Fibroblast of the aortic adventitia (primary cell): Measurements from ENCODE around the gene PTGFRN. TPM values are rescaled to one million over a fixed set of nuclear protein-coding genes. Genes with fewer than 3 reads are reported as not detected.
"Not testable (repeated sequence)": the region's sequence is repeated elsewhere in the genome, so short reads cannot be mapped to it uniquely, and the experiment has no call there.

Experiments used
- DNase-seq: peaks from one replicate; pipeline ENCODE4 v3.0.0-alpha.2; 2010; ENCODE audit warnings: low read depth
- H3K4me3 ChIP-seq: 2 replicates; pipeline ENCODE4 v1.5.1; 2011; ENCODE audit warnings: low read depth, mild to moderate bottlenecking, control low read depth, low read length, moderate library complexity
- CTCF ChIP-seq: IDR thresholded peaks from 2 replicates; pipeline ENCODE4 v1.5.1; 2011; ENCODE audit warnings: mild to moderate bottlenecking, low read length, control low read depth, inconsistent platforms; ENCODE audit not compliant: insufficient read depth
- total RNA-seq: library from RNA; depleted of rRNA; stranded (reverse); fragments of >200 nt; gene quantifications from 2 replicates; pipeline ENCODE4 v1.2.3, GENCODE V29; 2012; ENCODE audit warnings: low replicate concordance

PTGFRN gene
- total RNA-seq, 1 donor = 39.8 TPM

DNA sequence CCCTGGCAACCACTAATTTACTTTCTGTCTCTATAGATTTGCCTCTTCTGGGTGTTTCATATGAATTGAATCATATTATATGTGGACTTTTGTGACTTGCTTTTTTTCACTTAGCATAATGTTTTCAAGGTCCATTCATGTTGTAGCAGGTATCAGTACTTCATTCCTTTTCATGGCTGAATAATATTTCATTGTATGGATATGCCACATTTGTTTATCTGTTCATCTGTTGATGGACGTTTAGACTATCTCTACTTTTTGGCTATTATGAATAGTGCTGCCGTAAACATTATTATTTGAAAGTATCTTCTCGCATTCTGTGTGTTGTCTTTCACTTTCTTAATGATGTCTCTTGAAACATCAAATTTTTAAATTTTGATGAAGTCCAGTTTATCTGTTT is 59.0 kb downstream of the PTGFRN start:
- no peak for TF ChIP-seq CTCF
- H3K4me3 ChIP-seq = no peak overlapping the region
- DNase-seq = no peak

DNA sequence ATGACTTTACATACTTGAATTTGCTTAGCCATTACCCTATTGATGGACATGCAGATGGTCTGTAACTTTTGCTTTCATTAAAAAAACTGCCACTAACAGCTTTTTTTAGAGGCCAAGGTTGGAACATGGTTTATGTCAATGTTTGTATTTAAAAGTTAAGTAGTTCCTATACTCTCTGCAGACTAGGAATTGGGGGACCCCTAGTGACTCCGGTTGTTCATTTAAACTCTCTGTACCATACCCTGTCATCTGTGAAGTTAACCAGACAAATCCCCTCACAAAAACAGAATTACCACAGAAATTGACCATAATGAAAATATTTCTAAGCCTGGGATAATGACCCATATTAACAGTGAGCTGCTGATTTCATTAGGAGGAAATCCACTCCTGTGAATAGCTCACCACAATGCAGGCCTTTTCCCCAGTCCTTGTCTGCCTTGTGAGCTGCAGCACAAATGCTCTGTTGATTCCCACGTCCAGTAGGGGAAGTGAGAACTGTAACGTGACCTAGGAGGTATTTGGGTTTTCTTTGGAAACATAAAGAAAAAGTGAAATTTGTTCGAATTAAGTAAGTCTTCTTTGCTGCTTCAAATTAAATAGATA is 61.6 kb downstream of the PTGFRN start:
- TF ChIP-seq CTCF = no peak
- no peak overlapping the region for H3K4me3 ChIP-seq
- DNase-seq = no peak

DNA sequence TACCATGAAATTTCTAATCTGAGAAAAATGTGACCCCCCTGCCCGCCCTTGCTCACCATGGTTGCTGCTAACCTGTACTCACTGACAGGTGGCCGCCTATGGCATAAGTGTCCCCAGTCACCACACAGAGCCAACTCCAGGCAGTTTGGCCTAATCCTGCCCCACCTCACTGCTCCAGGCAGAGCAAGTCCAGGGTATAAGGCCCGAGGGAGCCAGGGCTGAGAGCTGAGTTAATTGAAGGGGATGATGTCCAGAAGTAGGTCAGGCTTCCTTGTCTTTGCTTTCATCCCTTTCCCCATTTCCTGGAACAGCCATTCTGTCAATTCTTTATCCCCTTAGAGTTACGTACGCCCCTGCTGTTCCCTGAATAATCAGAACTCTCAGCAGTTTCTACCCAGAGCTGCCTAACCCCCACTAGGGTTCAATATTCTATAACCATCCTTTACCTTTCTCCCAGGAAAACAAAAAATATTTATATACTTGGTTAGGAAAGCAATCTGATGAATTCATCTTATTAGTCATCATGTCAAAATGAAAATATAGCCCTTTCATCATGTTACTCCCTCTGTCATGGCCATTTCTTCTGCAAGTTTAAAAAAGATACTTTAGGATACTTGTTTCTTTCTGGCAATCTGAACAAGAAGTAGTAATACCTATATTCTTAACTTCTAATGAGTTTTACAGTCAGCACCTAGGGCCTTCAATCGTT is 62.4 kb downstream of the PTGFRN start:
- no peak overlapping the region for H3K4me3 ChIP-seq
- TF ChIP-seq CTCF = no peak
- peak; percentile 37 for DNase-seq

DNA sequence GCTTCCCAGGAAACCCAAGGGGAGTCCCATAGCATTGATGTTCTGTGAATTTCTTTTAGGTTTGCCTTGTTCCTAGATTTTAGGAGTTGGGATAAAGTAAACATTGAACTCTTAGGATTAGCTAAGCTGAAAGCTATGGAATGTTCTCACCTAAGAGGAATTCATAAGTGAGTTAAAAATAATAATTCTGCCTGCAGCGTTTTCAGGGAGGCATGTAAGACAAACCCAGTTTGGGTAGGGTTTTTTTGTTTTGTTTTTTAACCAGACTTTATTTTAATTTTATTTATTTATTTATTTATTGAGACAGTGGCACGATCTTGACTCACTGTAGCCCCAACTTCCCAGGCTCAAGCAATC is 62.9 kb downstream of the PTGFRN start:
- TF ChIP-seq CTCF = no peak
- no peak overlapping the region for H3K4me3 ChIP-seq
- DNase-seq = no peak

DNA sequence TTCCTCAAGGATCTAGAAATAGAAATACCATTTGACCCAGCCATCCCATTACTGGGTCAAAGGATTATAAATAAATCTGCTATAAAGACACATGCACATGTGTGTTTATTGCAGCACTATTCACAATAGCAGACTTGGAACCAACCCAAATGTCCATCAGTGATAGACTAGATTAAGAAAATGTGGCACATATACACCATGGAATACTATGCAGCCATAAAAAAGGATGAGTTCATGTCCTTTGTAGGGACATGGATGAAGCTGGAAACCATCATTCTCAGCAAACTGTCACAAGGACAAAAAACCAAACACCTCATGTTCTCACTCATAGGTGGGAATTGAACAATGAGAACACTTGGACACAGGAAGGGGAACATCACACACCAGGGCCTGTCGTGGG is 70.6 kb downstream of the PTGFRN start:
- not testable (repeated sequence) for H3K4me3 ChIP-seq, DNase-seq

DNA sequence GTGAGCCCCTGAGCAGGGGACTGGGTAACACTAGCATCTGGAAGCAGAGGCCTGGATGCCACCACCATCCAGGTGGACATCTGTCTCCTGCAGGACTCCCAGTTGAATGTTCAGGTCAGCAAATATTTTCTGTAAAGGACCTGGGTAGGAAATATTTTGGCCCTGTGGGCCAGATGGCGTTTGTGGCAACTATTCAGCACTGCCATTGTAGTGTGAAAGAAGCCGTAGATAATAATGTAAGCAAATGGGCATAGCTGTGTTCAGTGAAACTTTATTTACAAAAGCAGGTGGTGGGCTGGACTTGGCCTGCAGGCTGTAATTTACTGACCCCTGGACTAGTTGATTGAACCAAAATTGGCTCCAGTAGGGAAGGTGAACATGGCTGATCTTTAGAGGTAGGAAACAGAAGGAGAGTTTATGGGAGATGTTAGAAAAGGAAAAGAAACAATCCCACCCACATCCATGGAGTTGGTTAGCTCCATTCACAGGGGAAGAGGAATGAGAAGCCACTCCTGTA is 71.9 kb downstream of the PTGFRN start:
- no peak overlapping the region for H3K4me3 ChIP-seq
- TF ChIP-seq CTCF = no peak
- no peak for DNase-seq

GRCh38 chr1:116982319-116983004 is 72.7 kb downstream of the PTGFRN start:
- no peak overlapping the region for H3K4me3 ChIP-seq
- DNase-seq = no peak
- TF ChIP-seq CTCF = no peak
